OCI-LY3 (cell line): ENCODE data around the gene TEX29.

Source experiments
- H2AFZ ChIP-seq: fragments of 200-600, 300-600 bp; shearing (Covaris generic); 2 replicates; pipeline ENCODE4 v1.6.0; 2014; ENCODE audit warnings: antibody characterized with exemption, low read depth, low read length
- H3K27ac ChIP-seq: fragments of 200-600, 300-600 bp; sonication (generic); 2 replicates; pipeline ENCODE4 v1.5.1; 2014; ENCODE audit warnings: mild to moderate bottlenecking, low read length, moderate library complexity, mixed read lengths
- H3K27me3 ChIP-seq: fragments of 200-600, 300-600 bp; sonication (generic); 2 replicates; pipeline ENCODE4 v1.6.1; 2014; ENCODE audit warnings: low read depth, low read length, mixed read lengths
- H3K36me3 ChIP-seq: fragments of 200-600, 300-600 bp; sonication (generic); replicated peaks from 2 replicates; pipeline ENCODE3; 2014; ENCODE audit warnings: low read depth, low read length, mixed read lengths
- H3K4me1 ChIP-seq: fragments of 300-600, 200-600 bp; sonication (generic); 2 replicates; pipeline ENCODE4 v1.6.1; 2014; ENCODE audit warnings: low read length, mixed read lengths
- H3K4me2 ChIP-seq: fragments of 200-600, 300-600 bp; sonication (generic); 2 replicates; pipeline ENCODE4 v1.6.1; 2014; ENCODE audit warnings: low read length, mixed read lengths
- H3K4me3 ChIP-seq: fragments of 300-600, 200-600 bp; sonication (generic); 2 replicates; pipeline ENCODE4 v1.5.1; 2014; ENCODE audit warnings: antibody characterized with exemption, mild to moderate bottlenecking, low read length, moderate library complexity
- H3K79me2 ChIP-seq: fragments of 300-600, 200-600 bp; shearing (Covaris generic); 2 replicates; pipeline ENCODE4 v1.6.1; 2014; ENCODE audit warnings: mild to moderate bottlenecking, low read length, mixed read lengths
- H3K9ac ChIP-seq: fragments of 300-600, 200-600 bp; shearing (Covaris generic); 2 replicates; pipeline ENCODE4 v1.6.0; 2014; ENCODE audit warnings: mild to moderate bottlenecking, low read length, moderate library complexity
- H3K9me3 ChIP-seq: fragments of 200-600, 300-600 bp; shearing (Covaris generic); 2 replicates; pipeline ENCODE4 v1.6.1; 2014; ENCODE audit warnings: low read length, mixed read lengths; ENCODE audit not compliant: insufficient read depth
- H4K20me1 ChIP-seq: fragments of 200-600, 300-600 bp; sonication (generic); 2 replicates; pipeline ENCODE4 v1.6.1; 2016; ENCODE audit warnings: low read length, mixed read lengths; ENCODE audit not compliant: insufficient read depth
- CTCF ChIP-seq: fragments of 200-600, 300-600 bp; sonication (generic); IDR thresholded peaks from 2 replicates; pipeline ENCODE4 v1.5.1; 2014; ENCODE audit warnings: antibody characterized with exemption, low read length, low read depth
- EZH2phosphoT487 ChIP-seq: fragments of 200-600 bp; shearing (Covaris generic); IDR thresholded peaks from 2 replicates; pipeline ENCODE4 v1.6.1; 2018; ENCODE audit warnings: antibody characterized with exemption, mixed run types, low read depth

The TEX29 gene

DNA sequence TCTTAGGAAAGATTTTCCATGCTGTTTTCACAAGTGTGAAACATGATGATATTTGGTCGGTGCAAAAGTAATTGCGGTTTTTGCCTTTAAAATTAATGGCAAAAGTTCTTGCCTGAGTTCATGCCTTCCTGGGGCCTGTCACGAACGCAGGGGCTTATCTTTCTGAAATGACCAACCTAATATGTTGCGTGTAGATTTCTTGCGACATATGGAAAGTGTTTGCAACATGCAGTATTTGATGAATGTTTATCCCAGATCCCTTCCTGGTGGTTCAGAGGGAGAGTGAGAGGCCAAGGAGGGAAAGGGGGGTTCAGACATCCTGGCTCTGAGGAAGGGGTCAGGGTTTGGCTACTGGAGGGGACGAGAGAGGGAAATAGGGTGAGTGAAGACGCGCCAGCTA lies 72.0 kb downstream of the TEX29 start:
- no peaks in the 10 kb centered on the region for H3K79me2 ChIP-seq
- H3K4me1 ChIP-seq = peaks cover 2% of the 10 kb centered on the region; the same call in 1 of the 2 replicates
- peaks cover 1% of the 10 kb centered on the region; the same call in 1 of the 2 replicates for H3K27me3 ChIP-seq
- no peak overlapping the region for H3K27ac ChIP-seq
- H3K4me2 ChIP-seq = no peak overlapping the region
- no peaks in the 10 kb centered on the region for H4K20me1 ChIP-seq
- H3K4me3 ChIP-seq = no peak overlapping the region
- H2AFZ ChIP-seq = no peak overlapping the region
- no peak overlapping the region for H3K9ac ChIP-seq
- no peaks in the 10 kb centered on the region for H3K36me3 ChIP-seq
- no peaks in the 10 kb centered on the region for H3K9me3 ChIP-seq
- TF ChIP-seq EZH2phosphoT487 (no peak), CTCF (no peak)

GRCh38 chr13:111393221-111393790 lies 72.9 kb downstream of the TEX29 start:
- no peaks in the 10 kb centered on the region for H3K36me3 ChIP-seq
- H4K20me1 ChIP-seq = no peaks in the 10 kb centered on the region
- no peaks in the 10 kb centered on the region for H3K79me2 ChIP-seq
- H3K9me3 ChIP-seq = no peaks in the 10 kb centered on the region
- H3K27ac ChIP-seq = no peak overlapping the region
- H3K27me3 ChIP-seq = no peaks in the 10 kb centered on the region
- H3K4me2 ChIP-seq = no peak overlapping the region
- TF ChIP-seq EZH2phosphoT487 = no peak
- no peak for TF ChIP-seq CTCF
- no peak overlapping the region for H3K4me3 ChIP-seq
- H3K4me1 ChIP-seq = no peaks in the 10 kb centered on the region
- no peak overlapping the region for H2AFZ ChIP-seq
- H3K9ac ChIP-seq = no peak overlapping the region
